ENCODE measurements around the gene GALP. TPM values are rescaled to one million over a fixed set of nuclear protein-coding genes. Genes with fewer than 3 reads are reported as not detected.
"Not testable (repeated sequence)": the region's sequence is repeated elsewhere in the genome, so short reads cannot be mapped to it uniquely, and the experiment has no call there.

Gene GALP
- total RNA-seq, 1 donor from 2014 or later, result not detected

GRCh38 chr19:56145698-56146097 lies 30.1 kb upstream of the GALP start:
- intact Hi-C loops (cut with DNase I), result loop anchor here (10.0 kb wide), 1 partner anchor 169 kb away; the partner anchor contains the start of gene ZSCAN5A
- no peak for DNase-seq (ENCODE audit: low spot score)

DNA sequence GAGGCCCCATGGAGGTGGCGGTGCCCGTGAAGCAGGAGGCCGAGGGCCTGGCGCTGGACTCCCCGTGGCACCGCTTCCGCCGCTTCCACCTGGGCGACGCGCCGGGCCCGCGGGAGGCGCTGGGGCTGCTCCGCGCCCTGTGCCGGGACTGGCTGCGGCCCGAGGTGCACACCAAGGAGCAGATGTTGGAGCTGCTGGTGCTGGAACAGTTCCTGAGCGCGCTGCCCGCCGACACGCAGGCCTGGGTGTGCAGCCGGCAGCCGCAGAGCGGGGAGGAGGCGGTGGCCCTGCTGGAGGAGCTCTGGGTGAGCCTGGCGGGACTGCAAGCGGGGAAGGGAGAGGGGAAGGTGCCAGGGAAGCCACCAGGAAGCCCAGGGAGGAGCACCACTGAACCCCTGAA lies 28.9 kb upstream of the GALP start:
- no peak for DNase-seq (ENCODE audit: low spot score)
- intact Hi-C loops (cut with DNase I), result loop anchor here (10.0 kb wide), 1 partner anchor 168 kb away; the partner anchor contains the start of gene ZSCAN5A

GRCh38 chr19:56147307-56147706 lies 28.5 kb upstream of the GALP start:
- DNase-seq (ENCODE audit: low spot score), result no peak
- intact Hi-C loops (cut with DNase I), result loop anchor here (10.0 kb wide), 1 partner anchor 167 kb away; the partner anchor contains the start of gene ZSCAN5A

DNA sequence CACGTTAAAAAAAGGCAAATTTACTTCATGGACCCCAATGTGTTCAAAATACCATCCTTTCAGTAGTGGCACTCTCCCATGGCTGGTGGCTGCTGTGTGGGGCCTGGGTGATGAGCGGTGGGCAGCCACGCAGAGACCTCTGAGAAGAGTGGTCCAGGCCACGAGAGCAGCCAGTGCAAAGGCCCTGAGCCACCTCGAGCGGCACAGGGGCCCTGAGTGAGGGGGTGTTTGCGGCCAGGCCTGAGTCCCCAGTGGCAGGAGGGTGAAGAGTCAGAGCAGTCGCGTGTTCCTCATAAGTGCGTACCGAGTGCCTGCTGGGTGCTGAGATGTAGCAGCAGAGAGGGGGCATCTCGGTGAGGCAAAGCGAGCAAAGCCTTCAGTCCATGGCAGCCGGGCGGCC lies 27.7 kb upstream of the GALP start:
- intact Hi-C loops (cut with DNase I), result loop anchor here (10.0 kb wide), 1 partner anchor 167 kb away; the partner anchor contains the start of gene ZSCAN5A
- DNase-seq (ENCODE audit: low spot score), result no peak

DNA sequence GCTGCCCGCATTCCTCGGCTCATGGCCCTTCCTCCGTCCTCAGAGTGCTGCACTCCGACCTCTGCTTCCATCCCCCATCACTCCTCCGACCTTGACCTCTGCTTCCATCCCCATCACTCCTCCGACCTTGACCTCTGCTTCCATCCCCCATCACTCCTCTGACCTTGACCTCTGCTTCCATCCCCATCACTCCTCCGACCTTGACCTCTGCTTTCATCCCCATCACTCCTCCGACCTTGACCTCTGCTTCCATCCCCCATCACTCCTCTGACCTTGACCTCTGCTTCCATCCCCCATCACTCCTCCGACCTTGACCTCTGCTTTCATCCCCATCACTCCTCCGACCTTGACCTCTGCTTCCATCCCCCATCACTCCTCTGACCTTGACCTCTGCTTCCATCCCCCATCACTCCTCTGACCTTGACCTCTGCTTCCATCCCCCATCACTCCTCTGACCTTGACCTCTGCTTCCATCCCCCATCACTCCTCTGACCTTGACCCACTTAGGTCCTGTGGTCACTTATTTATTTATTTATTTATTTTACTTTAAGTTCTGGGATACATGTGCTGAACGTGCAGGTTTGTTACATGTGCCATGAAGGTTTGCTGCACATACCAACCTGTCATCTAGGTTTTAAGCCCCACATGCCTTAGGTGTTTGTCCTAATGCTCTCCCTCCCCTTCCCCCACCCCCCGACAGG lies 26.7 kb upstream of the GALP start:
- intact Hi-C loops (cut with DNase I), result loop anchor here (10.0 kb wide), 1 partner anchor 166 kb away; the partner anchor contains the start of gene ZSCAN5A
- not testable (repeated sequence) for DNase-seq (ENCODE audit: low spot score)

GRCh38 chr19:56149656-56150038 lies 26.2 kb upstream of the GALP start:
- intact Hi-C loops (cut with DNase I), result loop anchor here (10.0 kb wide), 1 partner anchor 165 kb away; the partner anchor contains the start of gene ZSCAN5A
- DNase-seq (ENCODE audit: low spot score), result no peak

GRCh38 chr19:56150358-56150757 lies 25.4 kb upstream of the GALP start:
- no peak for DNase-seq (ENCODE audit: low spot score)
- intact Hi-C loops (cut with DNase I), result no loop called here

GRCh38 chr19:56152644-56153043 lies 23.2 kb upstream of the GALP start:
- intact Hi-C loops (cut with DNase I), result no loop called here
- no peak for DNase-seq (ENCODE audit: low spot score)

- no peak for DNase-seq (ENCODE audit: low spot score)
- intact Hi-C loops (cut with DNase I), result no loop called here
Observed at GRCh38 chr19:56153507-56153906, 22.3 kb upstream of the GALP start.

DNA sequence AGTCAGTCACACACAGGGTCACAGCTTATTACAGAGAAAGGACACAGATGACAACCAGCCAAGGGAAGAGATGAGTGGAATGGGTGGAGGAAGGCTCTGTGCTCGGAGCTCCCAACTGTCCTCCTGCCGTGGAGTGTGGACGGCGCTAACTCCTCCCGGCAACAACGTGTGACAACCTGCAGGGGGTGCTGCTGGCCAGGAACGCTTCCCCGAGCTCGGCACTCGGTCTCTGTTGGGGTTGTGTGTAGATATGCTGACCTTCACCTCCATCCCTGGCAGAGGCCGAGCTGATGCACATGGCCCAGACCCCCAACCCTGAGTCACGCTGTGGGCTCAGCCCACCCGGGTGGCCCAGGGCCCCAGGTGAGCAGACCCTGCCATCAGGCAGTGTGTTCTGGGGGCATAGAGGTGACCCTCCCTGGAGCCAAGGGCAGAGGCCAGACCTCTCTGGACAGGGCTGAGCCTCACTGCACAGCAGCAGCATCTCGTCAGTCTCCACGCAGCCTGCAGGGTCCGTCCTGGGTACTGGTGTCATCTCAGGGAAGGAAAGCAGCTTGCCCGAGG lies 20.6 kb upstream of the GALP start:
- DNase-seq (ENCODE audit: low spot score), result no peak
- intact Hi-C loops (cut with DNase I), result no loop called here

GRCh38 chr19:56156768-56157167 lies 19.0 kb upstream of the GALP start:
- intact Hi-C loops (cut with DNase I), result no loop called here
- DNase-seq (ENCODE audit: low spot score), result no peak

GRCh38 chr19:56158170-56158757 lies 17.5 kb upstream of the GALP start:
- DNase-seq (ENCODE audit: low spot score), result no peak
- intact Hi-C loops (cut with DNase I), result no loop called here

- no peak for DNase-seq (ENCODE audit: low spot score)
- intact Hi-C loops (cut with DNase I), result no loop called here
Observed at GRCh38 chr19:56159009-56159559, 16.7 kb upstream of the GALP start.

DNA sequence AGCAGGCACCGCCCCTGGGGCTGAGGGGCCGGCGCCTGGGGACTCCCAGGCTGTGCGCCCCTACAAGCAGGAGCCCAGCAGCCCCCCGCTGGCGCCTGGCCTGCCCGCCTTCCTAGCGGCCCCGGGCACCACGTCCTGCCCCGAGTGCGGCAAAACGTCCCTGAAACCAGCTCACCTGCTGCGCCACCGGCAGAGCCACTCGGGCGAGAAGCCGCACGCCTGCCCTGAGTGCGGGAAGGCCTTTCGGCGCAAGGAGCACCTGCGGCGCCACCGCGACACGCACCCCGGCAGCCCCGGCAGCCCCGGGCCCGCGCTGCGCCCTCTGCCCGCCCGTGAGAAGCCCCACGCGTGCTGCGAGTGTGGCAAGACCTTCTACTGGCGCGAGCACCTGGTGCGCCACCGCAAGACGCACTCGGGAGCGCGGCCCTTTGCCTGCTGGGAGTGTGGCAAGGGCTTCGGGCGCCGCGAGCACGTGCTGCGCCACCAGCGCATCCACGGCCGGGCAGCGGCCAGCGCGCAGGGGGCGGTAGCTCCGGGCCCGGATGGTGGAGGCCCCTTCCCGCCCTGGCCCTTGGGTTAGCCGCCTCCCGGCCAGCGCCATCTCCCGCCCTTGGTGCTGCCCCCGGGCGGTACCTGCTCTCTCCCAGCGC lies 16.1 kb upstream of the GALP start:
- intact Hi-C loops (cut with DNase I), result no loop called here
- no peak for DNase-seq (ENCODE audit: low spot score)

DNA sequence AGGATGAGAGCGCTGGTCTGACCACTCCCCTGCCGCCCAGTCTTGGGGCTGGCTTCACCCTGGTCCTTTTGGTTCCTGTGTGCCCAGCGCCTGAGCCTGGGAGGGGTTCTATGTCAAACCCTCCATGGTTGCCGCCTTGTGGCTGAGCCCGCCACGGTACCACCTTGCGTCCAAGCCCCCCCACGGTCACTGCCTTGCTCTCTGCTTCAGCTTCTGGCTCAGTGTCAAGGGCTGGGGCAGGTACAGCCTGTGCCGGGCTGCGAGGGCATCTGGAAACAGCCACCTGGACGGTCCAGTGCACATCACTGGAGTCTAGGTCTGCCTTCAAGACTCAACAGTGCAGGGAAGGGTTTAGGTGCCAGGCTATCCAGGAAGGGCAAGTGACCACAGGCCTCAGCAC lies 14.3 kb upstream of the GALP start:
- intact Hi-C loops (cut with DNase I), result no loop called here

GRCh38 chr19:56162258-56162657 lies 13.6 kb upstream of the GALP start:
- intact Hi-C loops (cut with DNase I), result no loop called here
- DNase-seq (ENCODE audit: low spot score), result no peak

More for the DNA sequence above, 14.3 kb upstream of the GALP start:
- DNase-seq (ENCODE audit: low spot score), result no peak

GRCh38 chr19:56163097-56163496 lies 12.7 kb upstream of the GALP start:
- intact Hi-C loops (cut with DNase I), result no loop called here
- no peak for DNase-seq (ENCODE audit: low spot score)

GRCh38 chr19:56167064-56167578 lies 8.7 kb upstream of the GALP start:
- intact Hi-C loops (cut with DNase I), result no loop called here
- DNase-seq (ENCODE audit: low spot score), result no peak

- no peak for DNase-seq (ENCODE audit: low spot score)
- intact Hi-C loops (cut with DNase I), result no loop called here
Observed at GRCh38 chr19:56170261-56170660, 5.5 kb upstream of the GALP start.

GRCh38 chr19:56174086-56174485 lies 1.7 kb upstream of the GALP start:
- DNase-seq (ENCODE audit: low spot score), result no peak
- intact Hi-C loops (cut with DNase I), result no loop called here
